IPS DF 6.9 (cell line): Measurements from ENCODE around the gene KIFC1.

Experiments used
- DNase-seq: peaks from one replicate; pipeline ENCODE4 v3.0.0-alpha.2; 2013; ENCODE audit warnings: low read depth, low spot score
- H3K27ac ChIP-seq: one replicate; pipeline ENCODE4 v1.5.1; 2013; ENCODE audit warnings: low read length, control low read depth
- H3K27me3 ChIP-seq: 2 replicates; pipeline ENCODE4 v1.6.1; 2013; ENCODE audit warnings: mild to moderate bottlenecking, low read length; ENCODE audit not compliant: control insufficient read depth, insufficient read depth
- H3K36me3 ChIP-seq: 2 replicates; pipeline ENCODE4 v1.6.1; 2013; ENCODE audit warnings: low read length; ENCODE audit not compliant: control insufficient read depth, insufficient read depth
- H3K4me1 ChIP-seq: 2 replicates; pipeline ENCODE4 v1.6.1; 2013; ENCODE audit warnings: low read length; ENCODE audit not compliant: control insufficient read depth, insufficient read depth
- H3K4me3 ChIP-seq: 2 replicates; pipeline ENCODE4 v1.5.1; 2013; ENCODE audit warnings: mild to moderate bottlenecking, low read length
- H3K9me3 ChIP-seq: 2 replicates; pipeline ENCODE4 v1.6.1; 2013; ENCODE audit warnings: low read length, inconsistent platforms; ENCODE audit not compliant: control insufficient read depth, insufficient read depth
- WGBS: extraction: QIAGEN DNeasy Blood & Tissue Kit; methylation state at CpG from one replicate; pipeline ENCODE4 v1.1.7; 2013; ENCODE audit warnings: mixed read lengths, missing lambda C conversion rate; ENCODE audit not compliant: insufficient read length, insufficient coverage; 5-methylcytosine and 5-hydroxymethylcytosine counted together

KIFC1 gene

GRCh38 chr6:33459226-33459625 is 67.6 kb downstream of the KIFC1 start:
- no CpG with 5 or more reads among the region's 2 CpGs for WGBS
- no peak for DNase-seq
- Histone ChIP-seq H3K27me3 (no peaks in the 10 kb centered on the region), H3K9me3 (no peaks in the 10 kb centered on the region), H3K27ac (no peak overlapping the region), H3K4me3 (no peak overlapping the region), H3K36me3 (peaks cover 3% of the 10 kb centered on the region), H3K4me1 (no peaks in the 10 kb centered on the region)
